Measurements from ENCODE around the gene FOXD2.

Gene FOXD2

DNA sequence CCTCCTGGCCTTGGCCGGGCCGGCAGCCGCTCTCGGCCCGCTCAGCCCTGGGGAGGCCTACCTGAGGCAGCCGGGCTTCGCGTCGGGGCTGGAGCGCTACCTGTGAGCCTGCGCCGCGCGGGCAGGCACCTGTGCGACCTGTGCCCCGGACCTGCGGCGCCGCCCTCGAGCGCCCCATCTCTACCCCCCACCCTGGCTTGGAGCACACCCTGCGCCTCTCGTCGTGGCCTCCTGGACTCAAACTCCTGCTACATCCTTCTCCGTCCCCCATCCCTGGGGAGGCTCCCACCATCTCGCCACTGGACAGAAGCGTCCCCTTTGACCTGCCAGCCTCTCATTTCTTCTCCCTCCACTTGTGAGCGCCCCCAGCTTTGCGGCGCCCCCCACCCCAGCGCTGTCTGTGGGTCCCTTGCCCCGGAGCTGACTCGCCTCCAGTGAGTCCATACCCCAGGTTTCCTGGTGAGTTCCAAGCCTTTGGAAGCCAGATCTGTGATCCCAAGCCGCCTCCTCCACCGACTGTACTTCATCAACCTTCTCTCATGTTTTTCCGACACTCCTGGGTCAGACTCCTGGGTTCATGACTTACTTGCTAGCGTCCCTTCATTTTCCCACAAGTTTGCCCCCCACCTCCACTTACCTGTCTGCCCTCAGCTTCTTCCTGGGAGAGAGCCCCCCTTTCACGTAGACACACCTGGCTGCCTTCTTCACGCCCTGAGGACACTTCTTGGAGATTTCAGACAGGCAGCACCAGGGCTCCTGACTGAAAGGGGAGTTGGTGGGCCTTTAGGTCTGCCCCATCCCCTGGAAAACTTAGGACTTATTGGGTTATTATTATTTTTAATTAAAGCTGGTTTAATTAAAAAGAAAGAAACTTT, 20.4 kb upstream of the FOXD2 start:
- DNase-seq (ENCODE audit: low read depth in 2 of 2) = no peak

GRCh38 chr1:47418122-47418521, 19.7 kb upstream of the FOXD2 start:
- DNase-seq (ENCODE audit: low read depth in 2 of 2) = no peak

DNA sequence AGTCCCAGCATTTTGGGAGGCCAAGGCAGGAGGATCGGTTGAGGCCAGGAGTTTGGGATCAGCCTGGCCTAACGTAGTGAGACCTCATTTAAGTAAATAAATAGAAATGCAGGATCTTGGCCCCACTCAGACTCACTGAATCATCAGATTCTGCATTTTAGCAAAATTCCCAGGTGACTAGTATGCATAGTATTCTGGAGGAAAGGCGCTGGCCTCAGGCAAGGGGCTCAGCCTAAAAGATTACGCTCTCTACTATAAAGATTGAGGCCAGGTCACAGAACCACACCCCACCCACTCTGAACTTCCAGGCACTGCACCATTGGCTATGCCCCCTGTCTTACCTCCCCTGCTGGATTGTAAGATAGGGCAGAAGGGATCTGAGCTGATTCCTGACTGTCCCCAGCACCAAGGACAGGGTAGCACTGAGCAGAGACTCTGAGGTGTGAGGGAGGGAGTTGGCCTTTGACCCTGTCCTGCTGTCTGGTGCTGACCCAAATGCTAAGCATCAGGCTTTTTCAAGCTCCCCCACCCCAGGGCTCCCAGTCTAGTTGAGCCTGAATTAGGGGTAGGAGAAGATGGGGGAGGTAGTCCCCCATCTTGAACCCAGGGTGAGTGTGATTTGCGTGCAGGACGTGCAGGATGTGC, 19.0 kb upstream of the FOXD2 start:
- DNase-seq (ENCODE audit: low read depth in 2 of 2) = no peak

- DNase-seq (ENCODE audit: low read depth in 2 of 2) = no peak
Measured at GRCh38 chr1:47420547-47420946, 17.3 kb upstream of the FOXD2 start.

- no peak for DNase-seq (ENCODE audit: low read depth in 2 of 2)
Measured at GRCh38 chr1:47423872-47424271, 14.0 kb upstream of the FOXD2 start.

- DNase-seq (ENCODE audit: low read depth in 2 of 2) = peak in 1 of 2 experiments; percentile 23
Measured at GRCh38 chr1:47424336-47424982, 13.4 kb upstream of the FOXD2 start.

GRCh38 chr1:47431534-47431933, 6.3 kb upstream of the FOXD2 start:
- peak in 1 of 2 experiments; percentile 33 for DNase-seq (ENCODE audit: low read depth in 2 of 2)

DNA sequence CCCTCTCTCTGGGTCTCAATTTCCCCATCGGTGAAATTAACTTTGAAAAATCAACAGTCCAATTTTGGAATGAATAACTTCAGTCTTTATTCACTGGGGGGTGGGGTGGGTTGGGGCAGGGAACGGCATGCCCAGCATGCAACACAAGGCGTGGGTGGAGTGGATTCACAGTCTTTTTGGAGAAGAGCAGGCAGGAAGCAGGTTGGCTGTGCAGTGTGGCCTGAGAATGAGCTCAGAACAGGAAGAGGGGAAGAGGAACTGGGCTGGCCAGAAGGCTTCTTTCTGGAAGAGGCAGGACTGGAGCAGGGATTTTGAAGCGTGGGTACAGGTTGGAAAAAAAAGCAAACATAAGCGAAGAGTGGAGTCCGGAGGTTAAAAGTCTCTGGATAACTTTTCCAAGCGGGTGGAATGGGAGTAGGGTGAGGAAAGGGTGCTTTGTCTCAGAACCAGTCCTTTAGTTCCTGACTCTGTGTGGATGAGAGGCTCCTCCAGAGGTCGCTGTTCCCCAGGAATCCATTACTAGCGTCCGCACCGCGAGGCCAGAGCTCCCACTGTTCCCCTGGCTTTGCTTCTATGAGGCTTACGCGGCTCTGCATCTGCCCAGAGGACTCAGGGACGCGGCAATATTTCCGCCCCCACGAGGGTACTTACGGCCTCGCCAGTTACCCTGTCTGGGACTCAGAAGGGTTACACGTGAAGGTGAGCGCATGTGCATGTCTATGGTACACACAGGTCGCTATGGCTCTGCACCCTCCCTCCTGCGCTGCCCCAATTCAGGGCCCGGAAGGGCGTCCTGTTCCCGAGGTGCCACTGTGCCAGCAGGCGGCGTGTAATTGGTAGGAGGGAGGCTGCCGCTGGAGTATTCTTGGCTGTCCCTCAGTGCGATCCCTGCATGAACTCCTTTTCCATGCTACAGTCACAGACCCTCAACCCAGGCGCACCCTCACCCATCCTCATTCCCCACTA, 5.5 kb upstream of the FOXD2 start:
- peak in 1 of 2 experiments; percentile 25 for DNase-seq (ENCODE audit: low read depth in 2 of 2)

DNA sequence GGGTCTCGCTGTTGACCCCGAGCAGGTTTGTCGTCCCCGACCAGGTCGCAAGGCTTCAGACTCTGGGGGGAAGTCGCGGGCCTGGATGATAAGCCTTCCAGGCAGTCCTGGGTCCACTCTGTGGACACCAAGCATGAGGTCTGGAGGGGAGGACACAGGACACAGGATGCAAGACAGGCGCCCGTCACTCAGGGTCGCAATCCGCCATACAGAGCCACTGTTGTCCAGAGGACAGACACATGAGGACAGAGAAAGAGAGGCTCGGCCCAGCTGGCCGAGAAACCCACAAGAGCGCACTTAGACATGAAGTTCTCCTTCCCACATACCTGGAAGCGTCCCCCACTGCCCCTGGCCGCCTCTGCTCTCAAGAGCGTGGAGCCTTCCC, 4.8 kb upstream of the FOXD2 start:
- DNase-seq (ENCODE audit: low read depth in 2 of 2) = no peak

DNA sequence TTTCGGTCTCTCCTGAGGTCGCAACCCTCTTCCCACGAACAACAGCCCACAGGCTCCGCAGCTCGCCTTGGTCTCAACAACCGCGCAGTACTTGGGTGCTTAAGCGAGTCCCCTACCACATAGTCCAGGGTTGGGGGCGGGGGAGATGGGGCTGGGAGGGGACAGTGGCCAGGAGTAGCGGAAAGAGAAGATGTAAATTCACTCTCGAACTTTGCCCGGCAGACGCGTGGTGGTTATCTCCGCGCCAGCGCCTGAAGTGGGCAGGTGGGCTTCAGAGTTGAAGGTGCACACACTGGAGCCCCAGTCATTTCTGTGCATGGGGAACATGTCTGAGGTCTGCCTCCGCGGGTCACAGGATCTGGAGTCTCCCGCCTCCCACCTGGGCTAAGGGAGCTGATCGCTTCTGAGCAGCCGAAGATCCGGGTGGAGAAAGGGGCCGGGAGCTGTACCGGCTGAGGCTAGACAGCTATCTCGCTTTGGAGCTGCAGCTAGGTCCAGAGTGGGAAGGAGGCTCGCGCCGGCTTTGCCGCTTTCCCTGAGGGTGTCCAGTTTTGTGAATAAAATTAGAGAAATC, 4.3 kb upstream of the FOXD2 start:
- no peak for DNase-seq (ENCODE audit: low read depth in 2 of 2)

GRCh38 chr1:47434051-47434842, 3.6 kb upstream of the FOXD2 start:
- no peak for DNase-seq (ENCODE audit: low read depth in 2 of 2)

GRCh38 chr1:47435506-47436303, 2.1 kb upstream of the FOXD2 start:
- no peak for DNase-seq (ENCODE audit: low read depth in 2 of 2)

GRCh38 chr1:47436304-47436978, 1.4 kb upstream of the FOXD2 start:
- no peak for DNase-seq (ENCODE audit: low read depth in 2 of 2)

- DNase-seq (ENCODE audit: low read depth in 2 of 2) = no peak
Measured at GRCh38 chr1:47436979-47437446, 831 bp upstream of the FOXD2 start.

DNA sequence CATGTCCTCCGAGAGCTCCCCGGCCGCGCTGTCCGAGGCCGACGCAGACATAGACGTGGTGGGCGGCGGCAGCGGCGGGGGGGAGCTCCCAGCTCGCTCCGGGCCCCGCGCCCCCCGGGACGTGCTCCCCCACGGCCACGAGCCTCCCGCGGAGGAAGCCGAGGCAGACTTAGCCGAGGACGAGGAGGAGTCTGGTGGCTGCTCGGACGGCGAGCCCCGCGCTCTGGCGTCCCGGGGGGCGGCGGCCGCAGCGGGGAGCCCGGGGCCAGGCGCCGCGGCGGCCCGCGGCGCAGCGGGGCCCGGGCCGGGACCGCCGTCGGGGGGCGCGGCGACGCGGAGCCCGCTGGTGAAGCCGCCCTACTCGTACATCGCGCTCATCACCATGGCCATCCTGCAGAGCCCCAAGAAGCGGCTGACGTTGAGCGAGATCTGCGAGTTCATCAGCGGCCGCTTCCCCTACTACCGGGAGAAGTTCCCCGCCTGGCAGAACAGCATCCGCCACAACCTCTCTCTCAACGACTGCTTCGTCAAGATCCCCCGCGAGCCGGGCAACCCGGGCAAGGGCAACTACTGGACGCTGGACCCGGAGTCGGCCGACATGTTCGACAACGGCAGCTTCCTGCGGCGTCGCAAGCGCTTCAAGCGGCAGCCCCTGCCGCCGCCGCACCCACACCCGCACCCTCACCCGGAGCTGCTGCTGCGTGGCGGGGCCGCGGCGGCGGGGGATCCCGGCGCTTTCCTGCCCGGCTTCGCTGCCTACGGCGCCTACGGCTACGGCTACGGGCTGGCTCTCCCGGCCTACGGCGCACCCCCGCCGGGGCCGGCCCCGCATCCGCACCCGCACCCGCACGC, 547 bp downstream of the FOXD2 start:
- no peak for DNase-seq (ENCODE audit: low read depth in 2 of 2)

DNA sequence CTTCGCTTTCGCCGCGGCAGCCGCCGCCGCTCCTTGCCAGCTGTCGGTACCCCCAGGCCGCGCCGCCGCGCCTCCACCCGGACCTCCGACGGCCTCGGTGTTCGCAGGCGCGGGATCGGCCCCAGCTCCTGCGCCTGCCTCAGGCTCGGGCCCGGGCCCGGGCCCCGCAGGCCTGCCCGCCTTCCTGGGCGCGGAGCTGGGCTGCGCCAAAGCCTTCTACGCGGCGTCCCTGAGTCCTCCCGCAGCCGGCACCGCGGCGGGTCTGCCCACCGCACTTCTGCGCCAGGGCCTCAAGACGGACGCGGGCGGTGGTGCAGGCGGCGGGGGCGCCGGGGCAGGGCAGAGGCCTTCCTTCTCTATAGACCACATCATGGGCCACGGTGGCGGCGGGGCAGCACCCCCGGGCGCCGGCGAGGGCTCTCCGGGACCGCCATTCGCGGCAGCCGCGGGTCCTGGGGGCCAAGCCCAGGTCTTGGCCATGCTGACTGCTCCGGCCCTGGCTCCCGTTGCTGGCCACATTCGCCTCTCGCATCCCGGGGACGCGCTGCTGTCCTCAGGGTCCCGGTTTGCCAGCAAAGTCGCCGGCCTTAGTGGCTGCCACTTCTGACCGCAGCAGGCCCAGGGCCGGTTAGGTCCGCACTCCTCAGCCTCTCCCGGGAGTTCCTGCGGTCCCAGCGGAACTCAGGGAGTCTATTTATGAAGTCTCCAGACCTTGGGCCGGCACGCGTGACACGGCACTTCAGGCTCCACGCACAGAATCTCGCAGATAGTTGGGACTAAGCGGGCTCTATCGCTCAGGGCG, 1.4 kb downstream of the FOXD2 start:
- no peak for DNase-seq (ENCODE audit: low read depth in 2 of 2)
